Epidermal melanocyte (primary cell): ENCODE measurements around the gene AMOT.
"Not testable (repeated sequence)": the region's sequence is repeated elsewhere in the genome, so short reads cannot be mapped to it uniquely, and the experiment has no call there.

Source experiments
- DNase-seq: peaks from one replicate; pipeline ENCODE4 v3.0.0; 2011; ENCODE audit warnings: low spot score; ENCODE audit not compliant: insufficient read length

AMOT gene, protein sequence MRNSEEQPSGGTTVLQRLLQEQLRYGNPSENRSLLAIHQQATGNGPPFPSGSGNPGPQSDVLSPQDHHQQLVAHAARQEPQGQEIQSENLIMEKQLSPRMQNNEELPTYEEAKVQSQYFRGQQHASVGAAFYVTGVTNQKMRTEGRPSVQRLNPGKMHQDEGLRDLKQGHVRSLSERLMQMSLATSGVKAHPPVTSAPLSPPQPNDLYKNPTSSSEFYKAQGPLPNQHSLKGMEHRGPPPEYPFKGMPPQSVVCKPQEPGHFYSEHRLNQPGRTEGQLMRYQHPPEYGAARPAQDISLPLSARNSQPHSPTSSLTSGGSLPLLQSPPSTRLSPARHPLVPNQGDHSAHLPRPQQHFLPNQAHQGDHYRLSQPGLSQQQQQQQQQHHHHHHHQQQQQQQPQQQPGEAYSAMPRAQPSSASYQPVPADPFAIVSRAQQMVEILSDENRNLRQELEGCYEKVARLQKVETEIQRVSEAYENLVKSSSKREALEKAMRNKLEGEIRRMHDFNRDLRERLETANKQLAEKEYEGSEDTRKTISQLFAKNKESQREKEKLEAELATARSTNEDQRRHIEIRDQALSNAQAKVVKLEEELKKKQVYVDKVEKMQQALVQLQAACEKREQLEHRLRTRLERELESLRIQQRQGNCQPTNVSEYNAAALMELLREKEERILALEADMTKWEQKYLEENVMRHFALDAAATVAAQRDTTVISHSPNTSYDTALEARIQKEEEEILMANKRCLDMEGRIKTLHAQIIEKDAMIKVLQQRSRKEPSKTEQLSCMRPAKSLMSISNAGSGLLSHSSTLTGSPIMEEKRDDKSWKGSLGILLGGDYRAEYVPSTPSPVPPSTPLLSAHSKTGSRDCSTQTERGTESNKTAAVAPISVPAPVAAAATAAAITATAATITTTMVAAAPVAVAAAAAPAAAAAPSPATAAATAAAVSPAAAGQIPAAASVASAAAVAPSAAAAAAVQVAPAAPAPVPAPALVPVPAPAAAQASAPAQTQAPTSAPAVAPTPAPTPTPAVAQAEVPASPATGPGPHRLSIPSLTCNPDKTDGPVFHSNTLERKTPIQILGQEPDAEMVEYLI

DNA sequence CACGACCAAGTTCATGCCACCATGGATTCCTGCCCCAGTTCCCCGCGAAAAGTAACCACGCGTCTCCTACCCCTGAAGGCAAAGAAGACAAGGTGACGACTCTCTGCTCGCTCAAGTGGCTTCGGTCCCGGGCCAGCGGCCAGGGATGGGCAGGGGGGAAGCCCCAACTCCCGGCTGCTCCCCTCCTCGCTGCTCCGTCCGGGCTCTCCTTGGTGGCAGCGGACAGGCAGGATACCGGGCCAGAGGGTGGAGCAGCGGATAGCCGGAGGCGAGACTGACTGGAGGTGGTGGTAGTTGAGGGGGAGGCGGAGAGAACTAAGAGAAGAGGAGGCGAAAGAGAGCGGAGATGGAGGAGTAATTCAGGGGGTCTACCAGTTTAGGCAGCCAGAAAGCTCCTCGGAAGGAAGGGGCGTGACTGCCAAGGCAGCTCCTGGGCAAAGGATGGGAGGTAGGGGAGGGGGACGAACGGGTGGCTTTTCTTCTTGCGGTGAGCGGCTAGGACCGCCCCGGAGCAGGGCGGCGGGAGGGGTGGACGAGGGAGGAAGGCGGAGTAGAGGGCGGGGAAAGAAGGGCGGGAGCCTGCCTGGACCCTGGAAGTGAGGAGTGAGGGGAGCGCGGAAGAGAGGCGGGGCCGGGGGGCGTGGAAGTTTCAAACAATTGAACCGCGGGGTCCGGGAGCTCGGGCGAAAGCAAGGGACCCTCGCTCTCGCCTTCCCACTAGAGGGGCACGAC, at the start of gene AMOT:
Gene AMOT (minus strand): TSS at position 450 of the 732 bp plus-strand sequence. CDS start 17,705 bp downstream, outside the sequence.
- no peak for DNase-seq

DNA sequence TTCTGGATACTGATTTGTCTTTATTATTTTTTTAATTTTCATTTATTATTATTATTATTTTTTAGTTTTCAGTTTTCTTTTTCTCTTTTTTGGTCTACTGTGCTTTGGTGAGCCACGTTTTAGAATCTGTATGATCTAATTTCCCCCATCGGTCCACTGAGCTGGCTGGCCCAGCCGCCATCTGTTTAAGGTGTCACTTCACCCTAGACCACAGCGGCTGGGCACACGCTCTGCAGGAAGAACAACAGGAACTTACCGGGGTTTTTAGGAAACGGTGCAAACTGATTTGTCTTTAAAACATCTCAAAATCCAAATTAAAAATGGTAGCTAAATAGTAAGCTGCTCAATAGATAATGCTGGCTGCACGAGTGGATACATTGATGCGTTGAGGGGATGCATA, 48.8 kb upstream of the AMOT start:
- DNase-seq, result no peak

DNA sequence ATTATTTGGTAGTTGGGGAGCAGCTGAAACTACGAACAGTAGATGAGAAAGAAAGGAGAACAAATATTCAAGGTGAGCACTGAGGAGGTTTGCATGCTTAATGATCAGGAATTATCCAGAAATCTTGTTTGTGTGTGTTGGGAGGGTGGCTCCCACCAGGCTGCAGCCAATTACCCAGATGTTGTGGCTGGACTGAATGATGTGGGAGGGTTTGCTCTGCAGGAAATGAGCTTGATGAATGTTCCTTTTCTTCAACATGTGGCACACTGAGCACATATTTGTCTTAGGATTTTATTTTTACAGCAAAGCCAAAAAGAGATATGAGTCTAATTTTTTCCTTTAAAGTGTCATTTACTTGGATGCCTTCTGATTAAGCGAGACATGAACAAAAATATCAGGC, 48.3 kb upstream of the AMOT start:
- peak; percentile 18 for DNase-seq

DNA sequence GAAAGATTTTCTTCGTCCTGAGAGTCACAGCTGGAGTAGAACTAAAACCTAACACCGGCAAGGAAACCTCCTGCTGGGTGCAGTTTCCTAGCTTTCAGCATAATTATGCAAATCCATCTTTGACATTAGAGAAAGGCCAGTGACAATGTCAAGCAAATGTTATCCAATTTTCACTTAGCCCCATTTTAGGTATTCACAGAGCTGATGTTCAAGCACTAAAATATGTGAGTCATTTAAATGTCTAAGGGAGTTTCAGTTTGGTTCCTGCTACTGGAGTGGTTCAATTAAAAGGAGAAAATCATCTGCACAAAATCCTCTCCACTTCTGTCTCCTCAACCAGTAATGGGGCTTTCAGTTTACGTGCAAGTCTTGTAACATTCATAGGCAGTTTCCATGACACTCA, 37.1 kb upstream of the AMOT start:
- DNase-seq, result no peak

DNA sequence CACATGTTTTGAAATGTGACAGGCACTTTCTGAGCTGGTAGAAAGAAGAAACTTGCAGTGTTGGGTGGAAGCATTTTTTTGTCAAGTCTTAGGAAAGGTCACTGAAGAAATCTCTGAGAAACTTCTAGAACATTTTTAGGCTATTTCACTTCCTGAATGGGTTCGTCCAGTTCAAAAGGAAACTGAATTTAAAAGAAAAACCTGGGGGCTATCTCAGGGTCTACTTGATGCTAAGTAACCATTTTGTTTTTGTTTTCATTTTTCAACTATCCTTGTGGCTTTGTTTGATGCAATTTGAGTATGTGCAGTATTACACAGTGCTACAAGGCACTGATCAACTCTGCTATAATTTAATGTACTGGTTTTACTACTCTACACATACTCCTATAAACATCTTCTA, 34.0 kb upstream of the AMOT start:
- DNase-seq, result no peak

DNA sequence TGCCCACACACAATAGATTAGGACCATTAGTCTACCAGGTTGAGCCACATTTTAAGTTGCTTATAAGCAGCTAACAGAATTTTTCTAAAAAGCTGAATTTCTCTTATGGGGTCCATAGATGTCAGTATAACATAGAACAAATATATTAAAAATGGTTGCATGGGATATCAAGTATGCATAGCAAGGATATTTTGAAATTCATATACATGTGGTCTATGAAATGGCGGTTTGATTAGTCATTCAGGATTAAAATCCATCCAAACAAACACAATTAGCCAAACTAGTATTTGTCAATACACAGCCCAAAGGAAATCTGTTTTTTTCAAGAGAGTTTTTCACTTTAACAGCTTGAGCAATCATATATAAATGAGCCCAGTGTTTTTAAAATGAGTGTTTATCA, 33.5 kb upstream of the AMOT start:
- no peak for DNase-seq

DNA sequence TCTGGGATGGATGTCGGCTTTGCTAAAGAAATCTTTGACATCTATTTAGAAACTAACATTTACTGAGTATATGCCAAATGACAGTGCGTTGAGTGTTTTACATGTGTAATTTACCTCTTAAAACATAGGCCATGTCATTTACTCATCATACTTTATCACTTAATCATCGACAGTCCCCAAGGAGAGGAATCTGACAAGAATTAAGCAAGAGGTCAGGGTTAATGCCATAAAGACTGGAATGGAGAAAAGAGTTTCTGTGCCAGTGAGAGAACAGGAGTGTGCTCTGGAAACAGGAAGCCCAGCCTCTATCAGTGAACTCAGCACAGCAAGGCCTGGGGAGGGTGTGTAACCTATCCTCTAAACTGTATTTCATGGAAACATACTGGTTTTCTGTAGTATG, 28.0 kb upstream of the AMOT start:
- DNase-seq, result no peak

DNA sequence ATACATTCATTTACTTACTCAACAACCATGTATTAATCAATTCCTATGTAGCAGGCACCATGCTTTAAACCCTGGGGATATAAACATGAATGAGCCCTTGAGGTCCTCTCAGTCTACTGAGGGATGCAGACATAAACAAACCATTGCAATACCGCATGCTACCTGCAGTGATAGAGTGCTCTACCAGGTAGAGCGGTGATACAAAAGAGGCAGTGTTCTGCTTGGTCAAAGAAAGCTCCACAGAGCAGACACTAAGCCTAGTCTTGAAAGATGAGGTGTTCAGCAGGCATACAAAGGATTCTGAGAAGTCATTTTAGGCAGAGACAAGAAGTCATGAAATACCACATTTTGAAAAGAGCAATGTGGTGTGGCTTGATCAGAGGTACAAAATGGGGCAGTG, 26.9 kb upstream of the AMOT start:
- no peak for DNase-seq

DNA sequence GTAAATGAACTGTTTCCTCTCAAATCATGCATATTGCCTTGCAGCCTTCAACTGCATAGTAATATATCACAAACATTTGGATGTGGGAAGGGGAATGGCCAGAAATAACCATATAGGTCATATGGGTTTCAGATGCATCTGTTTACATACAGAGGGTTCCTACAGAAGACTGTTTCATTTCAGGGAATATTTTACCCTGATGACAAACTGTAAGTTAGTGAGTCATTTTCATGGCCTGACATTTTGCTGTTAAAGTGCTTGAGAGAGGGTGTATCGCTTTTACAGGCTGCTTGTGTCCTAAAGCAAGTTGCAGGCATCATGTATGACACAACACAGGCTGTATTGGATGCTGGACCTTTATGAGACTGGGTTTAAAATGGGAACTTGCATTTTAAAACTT, 25.5 kb upstream of the AMOT start:
- no peak for DNase-seq

DNA sequence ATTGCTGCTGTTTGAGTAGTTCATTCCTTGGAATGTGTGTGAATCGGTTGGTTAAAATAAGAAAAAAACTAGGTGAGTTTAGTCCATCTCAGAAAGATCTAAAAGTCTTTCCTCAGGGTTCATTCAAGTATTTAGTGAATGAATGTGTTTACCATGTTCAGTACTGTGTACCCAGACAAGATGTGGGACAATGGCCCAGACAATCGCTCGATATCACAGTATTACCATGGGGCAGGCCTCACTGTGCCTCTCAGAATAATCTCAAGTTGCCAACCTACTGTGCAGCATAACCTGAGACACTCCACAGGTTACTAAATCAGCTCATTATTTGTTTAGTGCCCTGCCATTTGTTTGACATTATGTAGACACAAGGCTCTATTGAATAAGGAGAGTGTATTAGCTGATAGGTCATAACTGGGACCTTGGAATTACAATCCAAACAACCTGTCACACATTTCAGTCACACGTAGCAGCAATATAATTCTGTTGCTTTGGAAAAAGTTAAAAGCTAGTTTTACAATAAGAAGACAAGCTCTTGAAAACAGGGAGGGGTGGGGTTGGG, 24.9 kb upstream of the AMOT start:
- no peak for DNase-seq

DNA sequence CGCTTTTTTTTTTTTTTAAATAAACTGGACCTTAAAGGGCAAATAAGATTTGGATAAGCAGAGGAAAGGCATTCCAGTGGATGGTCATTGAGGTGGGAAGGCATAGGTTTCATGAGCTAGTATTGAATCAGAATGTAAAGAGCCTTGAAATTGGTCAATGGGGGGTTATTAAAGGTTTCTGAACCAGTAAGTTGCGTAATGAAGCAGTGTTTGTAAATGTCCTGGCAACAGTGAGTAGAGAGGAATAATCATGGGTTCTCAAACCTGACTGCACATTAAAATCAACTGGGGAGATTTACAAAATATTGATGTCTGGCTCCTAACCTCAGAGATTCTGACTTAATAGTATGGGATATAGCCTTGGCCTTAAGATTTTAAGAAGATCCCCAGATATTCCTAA, 23.2 kb upstream of the AMOT start:
- DNase-seq, result no peak

DNA sequence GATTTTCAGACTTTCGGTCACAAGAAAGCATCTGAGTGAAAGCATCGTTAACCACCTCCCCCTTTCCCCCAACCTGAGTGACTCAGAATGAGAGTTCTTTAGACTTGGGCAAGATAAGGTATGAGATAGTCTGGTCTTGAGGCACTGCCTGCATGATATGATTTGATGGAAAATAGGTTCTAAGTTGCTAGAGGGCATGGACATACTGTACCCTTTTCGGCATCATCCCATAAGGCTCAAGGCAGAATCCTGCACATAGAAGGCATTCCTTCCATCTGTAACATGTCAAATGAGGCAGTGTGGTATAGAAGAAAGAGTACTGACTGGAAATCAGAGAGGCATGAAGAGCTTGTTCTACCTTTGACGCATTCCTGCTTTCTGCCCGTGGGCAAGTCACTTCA, 16.8 kb upstream of the AMOT start:
- DNase-seq, result no peak

DNA sequence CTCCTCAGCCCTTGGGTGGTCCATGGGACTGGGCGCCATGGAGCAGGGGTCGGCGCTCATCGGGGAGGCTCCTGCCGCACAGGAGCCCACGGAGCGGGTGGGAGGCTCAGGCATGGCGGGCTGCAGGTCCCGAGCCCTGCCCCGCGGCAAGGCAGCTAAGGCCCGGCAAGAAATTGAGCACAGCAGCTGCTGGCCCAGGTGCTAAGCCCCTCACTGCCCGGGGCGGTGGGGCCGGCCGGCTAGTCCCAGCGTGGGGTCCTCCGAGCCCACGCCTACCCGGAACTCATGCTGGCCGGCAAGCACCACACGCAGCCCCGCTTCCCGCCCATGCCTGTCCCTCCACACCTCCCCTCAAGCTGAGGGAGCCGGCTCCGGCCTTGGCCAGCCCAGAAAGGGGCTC, 14.3 kb upstream of the AMOT start:
- not testable (repeated sequence) for DNase-seq

DNA sequence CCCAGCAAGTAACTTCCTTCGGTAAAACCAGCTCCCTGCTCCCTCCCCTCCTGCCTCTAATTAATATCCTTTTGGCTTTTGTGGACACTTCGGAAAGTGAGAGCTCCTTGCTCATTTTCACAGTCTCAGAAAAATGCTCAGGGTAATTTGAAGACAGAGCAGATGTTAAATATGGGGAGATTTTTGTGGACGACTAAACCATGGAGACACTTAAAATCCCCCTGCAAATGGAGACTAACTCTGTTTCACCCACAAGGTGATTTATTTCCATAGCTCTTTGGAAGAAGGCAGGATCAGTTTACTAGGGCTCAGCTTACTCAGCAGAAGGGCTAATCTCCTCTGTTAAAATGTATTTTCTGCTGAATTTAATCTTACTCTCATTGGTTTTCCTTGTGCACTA, 12.2 kb upstream of the AMOT start:
- DNase-seq, result no peak

DNA sequence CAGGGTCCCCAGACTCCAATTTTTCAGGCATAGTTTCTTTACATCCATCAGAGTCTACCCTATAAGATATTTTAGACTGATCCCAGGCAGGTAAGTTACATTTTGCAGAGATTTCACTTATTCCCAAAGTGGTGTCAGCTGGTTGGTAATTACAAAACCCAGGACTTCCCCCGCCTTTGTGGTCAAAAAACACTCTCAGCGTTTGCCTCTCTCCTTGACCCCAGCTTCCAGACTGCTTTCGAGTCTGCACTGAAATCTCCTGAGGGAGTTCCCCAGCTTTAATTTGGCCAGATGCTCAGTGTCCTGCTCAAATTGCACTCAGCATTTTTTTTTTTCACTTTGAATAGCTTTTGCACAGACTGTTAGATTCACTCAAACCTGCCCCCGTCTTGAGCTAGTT, 11.2 kb upstream of the AMOT start:
- DNase-seq, result no peak

DNA sequence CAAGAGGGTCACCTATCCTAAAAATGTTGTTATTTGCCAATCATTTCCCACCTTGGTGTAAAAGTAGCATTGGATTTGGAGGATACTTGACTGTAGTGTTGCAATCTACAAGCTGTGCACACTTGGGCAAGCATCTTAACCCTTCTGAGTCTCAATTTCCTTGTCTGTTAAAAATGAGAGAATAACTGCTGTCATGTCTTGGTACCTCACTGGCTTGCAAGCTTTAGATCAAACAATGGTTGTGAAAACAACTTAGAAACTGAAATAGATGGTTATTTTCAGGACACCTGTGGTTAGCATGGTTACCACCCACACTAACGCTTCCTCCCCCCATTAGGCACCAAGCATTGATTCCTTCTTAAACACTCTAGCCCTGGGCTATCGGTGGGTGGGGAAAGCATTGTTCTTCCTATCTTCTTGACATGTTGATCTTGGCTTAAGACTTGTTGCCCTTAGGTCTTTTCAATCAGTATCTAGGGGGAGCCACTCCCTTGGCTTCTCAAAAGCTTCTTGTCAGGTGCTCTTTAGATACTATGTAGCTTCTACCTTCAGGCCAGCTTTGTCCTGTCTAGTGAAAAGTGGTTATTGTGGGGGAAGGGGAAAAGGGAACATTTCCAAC, 10.6 kb upstream of the AMOT start:
- no peak for DNase-seq

DNA sequence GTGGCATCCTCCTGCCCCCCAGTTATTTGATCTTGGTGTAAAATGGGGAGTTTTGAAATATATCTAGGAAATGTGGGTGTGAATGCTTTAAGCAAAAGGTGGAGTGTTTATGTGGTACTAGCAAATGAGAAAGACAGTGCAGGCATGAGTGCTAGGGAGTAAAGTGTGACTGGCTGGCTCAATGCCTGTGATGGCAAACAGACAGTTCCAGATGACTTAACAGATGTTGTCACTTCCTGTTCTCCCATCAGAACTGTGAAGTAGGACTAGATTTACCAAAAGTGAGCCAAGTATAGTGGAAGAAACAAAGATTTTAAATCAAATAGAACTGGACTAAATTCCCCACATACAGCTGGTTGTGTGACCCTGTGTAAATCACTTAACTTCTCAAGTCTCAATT, 8.4 kb upstream of the AMOT start:
- no peak for DNase-seq

DNA sequence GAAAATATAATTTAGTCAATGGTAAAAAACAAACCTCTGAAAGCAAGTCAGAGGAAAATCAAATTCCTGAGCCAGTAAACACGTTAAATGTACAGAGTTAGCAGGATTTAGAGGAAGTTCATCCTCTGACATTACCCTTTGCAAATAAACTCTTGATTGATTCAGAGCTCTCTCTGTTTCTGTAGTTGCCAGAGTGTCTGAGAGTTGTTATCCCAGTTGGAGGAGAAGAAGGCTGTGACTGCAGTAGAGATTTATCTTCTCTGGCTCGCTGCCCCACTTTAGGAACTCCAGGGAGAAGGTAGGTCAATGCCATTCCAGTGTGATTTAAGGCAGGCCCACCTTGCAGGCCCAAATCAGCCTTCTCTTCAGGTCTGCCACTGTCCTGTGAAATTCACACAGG, 6.2 kb upstream of the AMOT start:
- DNase-seq, result no peak

DNA sequence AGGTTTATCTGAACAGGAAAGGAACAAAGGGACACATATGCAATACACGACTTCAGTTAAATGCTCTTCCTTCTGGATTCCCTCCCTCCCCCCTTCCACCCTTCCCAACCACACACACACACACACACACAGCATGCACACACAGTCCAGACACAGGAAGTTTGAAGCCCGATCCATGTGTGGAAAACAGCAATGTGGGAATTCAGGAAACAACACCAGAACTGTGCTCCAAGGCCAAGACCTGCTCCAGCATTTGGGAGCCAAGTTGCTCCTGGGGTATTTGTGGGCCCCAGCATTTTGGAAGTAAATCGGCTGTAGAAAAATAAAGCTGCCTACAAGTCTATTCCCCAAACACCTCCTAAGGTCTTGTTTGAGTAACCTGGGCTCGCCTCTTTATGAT, 5.6 kb upstream of the AMOT start:
- DNase-seq, result no peak

DNA sequence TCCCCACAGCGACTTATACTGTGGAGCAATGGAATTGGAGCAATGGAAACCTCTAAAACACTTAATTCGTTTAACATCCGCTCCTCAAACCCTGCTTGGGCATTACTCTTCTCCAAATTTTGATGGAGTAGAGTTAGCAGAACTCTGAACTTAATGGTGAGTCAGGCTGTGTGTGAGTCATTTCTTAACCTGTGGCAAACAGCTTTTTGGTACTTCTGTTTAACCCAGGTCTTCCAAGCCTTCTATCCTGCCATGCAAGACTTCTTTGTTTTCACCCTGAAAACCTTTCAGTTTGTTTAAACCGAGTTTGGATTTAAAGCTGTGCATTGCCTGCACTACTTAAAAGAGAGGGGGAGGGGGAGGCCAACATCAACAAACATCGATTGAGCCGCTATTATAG, 3.6 kb upstream of the AMOT start:
- no peak for DNase-seq

DNA sequence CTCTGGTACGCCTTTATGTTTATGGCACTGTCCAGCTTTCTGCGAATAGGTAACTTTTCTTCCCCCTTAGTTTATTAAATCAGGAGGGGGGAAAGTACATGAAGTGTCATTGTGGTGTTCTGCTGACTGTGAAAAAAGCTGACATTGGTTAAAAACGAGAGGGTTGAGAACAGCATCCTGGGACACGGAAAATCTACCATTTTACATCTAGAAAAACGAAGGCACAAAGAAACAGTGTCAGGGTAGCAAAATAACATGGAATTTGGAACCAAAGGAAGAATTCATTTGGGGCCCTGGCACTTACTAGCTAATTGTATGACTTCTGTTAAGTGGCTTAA, 1.2 kb upstream of the AMOT start:
- DNase-seq, result no peak
